NCI-H524 treated with DMSO at 0.1 percent for 48 hours (cell line): ENCODE results near the gene IL24.

ENCODE experiments used
- DNase-seq: peaks from one replicate; lab custom pipeline; 2025; lab: John Stamatoyannopoulos, UW

The IL24 gene

DNA sequence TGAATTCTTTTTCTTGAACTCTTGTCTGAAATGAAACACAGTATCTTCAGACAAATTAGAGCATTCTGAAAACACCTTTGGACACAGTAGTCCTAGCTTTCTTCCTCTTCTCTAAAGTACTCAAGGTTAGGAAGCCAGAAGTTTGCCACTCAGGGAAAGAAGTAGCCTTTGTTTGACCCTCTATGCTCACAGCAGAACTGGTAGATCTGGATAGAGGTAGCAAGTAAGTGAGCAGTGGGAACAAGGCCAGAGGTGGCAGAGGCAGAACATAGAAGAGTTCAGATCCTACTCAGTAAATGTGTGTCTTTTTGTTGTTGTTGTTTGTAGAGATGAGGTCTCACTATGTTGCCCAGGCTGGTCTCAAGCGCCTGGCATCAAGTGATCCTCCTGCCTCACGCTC, 56.4 kb downstream of the IL24 start:
- no peak for DNase-seq
